Gastroesophageal sphincter (tissue), 4 donors: ENCODE measurements around the gene CEMIP. TPM values are rescaled to one million over a fixed set of nuclear protein-coding genes. Genes with fewer than 3 reads are reported as not detected.

Experiments used
- ATAC-seq: fragments of 150-250 bp; one replicate; pipeline ENCODE4 v1.9.1; 2016; ENCODE audit warnings: mild to moderate bottlenecking, moderate library complexity
- H3K27ac ChIP-seq, 4 donors: fragments of 200-600 bp; sonication (generic) in 3 of 4; 1 replicate in 3 of 4; 2 replicates in 1 of 4; pipeline ENCODE4 v1.5.1; 2016 to 2019
- H3K27me3 ChIP-seq: fragments of 200-600 bp; sonication (generic); one replicate; pipeline ENCODE4 v1.5.1; 2019
- H3K36me3 ChIP-seq, 2 donors: fragments of 200-600 bp; sonication (generic); one replicate each; pipeline ENCODE4 v1.5.1; 2019; ENCODE audit warnings: control low read depth in 1 of 2
- H3K4me1 ChIP-seq, 3 donors: fragments of 200-600 bp; sonication (generic); 1 replicate in 2 of 3; 2 replicates in 1 of 3; pipeline ENCODE4 v1.5.1; 2016 to 2019; ENCODE audit warnings: control low read depth in 2 of 3
- H3K4me3 ChIP-seq, 2 donors: fragments of 200-600 bp; sonication (generic); one replicate each; pipeline ENCODE4 v1.5.1; 2019; ENCODE audit warnings: mild to moderate bottlenecking in 1 of 2, moderate library complexity in 1 of 2
- H3K9me3 ChIP-seq, 3 donors: fragments of 200-600 bp; sonication (generic); one replicate each; pipeline ENCODE4 v1.5.1; 2017 to 2019; ENCODE audit warnings: control low read depth in 2 of 3
- EP300 ChIP-seq: sonication (generic); formaldehyde crosslinking; IDR thresholded peaks from one replicate; pipeline ENCODE4 v1.6.1; 2017; ENCODE audit warnings: antibody characterized with exemption, mild to moderate bottlenecking
- POLR2A ChIP-seq, 2 donors: fragments of 450-650 bp; IDR thresholded peaks; one replicate each; pipeline ENCODE4 v1.6.1; 2017; ENCODE audit warnings: antibody characterized with exemption in 2 of 2, mild to moderate bottlenecking in 2 of 2, moderate library complexity in 1 of 2
- POLR2AphosphoS5 ChIP-seq: sonication (generic); formaldehyde crosslinking; IDR thresholded peaks from one replicate; pipeline ENCODE4 v1.6.1; 2017; ENCODE audit warnings: antibody characterized with exemption
- WGBS, 2 donors: methylation state at CpG; one replicate each; pipeline ENCODE4 v1.1.5; 2018; ENCODE audit warnings: low coverage in 1 of 2; 5-methylcytosine and 5-hydroxymethylcytosine counted together
- total RNA-seq, 4 donors: library from RNA; depleted of rRNA; stranded (reverse); fragments of >200 nt; gene quantifications; one replicate each; pipeline ENCODE4 v1.1.0, GENCODE V29; 2016
- TF ChIP-seq, protein P1 (sequence below), 4 experiments: fragments of 200-600 bp in 2 of 4; fragments of 450-650 bp in 2 of 4; sonication (generic) in 1 of 4; IDR thresholded peaks; one replicate each; pipeline ENCODE4 v1.5.1; 2017 to 2019; ENCODE audit warnings: antibody characterized with exemption in 4 of 4, mild to moderate bottlenecking in 2 of 4, moderate library complexity in 2 of 4

Gene CEMIP
- total RNA-seq, 4 donors from 2014 or later, result 0.35 to 0.54 TPM; not detected in 2

GRCh38 chr15:80764535-80764934, 14.6 kb upstream of the CEMIP start:
- Histone ChIP-seq H3K4me1 (no peaks in the 10 kb centered on the region), H3K9me3 (no peaks in the 10 kb centered on the region), H3K4me3 (no peak overlapping the region), H3K27me3 (no peaks in the 10 kb centered on the region), H3K27ac (no peak overlapping the region), H3K36me3 (no peaks in the 10 kb centered on the region)
- no peak for ATAC-seq
- 60 to 100% methylated on average over 1 to 2 of the region's 3 CpGs for WGBS, 2 donors
- no peak for TF ChIP-seq POLR2AphosphoS5
- TF ChIP-seq EP300, result no peak
- TF ChIP-seq POLR2A (IDR thresholded peaks at IDR 0.05), result no peak
- TF ChIP-seq, protein P1, sequence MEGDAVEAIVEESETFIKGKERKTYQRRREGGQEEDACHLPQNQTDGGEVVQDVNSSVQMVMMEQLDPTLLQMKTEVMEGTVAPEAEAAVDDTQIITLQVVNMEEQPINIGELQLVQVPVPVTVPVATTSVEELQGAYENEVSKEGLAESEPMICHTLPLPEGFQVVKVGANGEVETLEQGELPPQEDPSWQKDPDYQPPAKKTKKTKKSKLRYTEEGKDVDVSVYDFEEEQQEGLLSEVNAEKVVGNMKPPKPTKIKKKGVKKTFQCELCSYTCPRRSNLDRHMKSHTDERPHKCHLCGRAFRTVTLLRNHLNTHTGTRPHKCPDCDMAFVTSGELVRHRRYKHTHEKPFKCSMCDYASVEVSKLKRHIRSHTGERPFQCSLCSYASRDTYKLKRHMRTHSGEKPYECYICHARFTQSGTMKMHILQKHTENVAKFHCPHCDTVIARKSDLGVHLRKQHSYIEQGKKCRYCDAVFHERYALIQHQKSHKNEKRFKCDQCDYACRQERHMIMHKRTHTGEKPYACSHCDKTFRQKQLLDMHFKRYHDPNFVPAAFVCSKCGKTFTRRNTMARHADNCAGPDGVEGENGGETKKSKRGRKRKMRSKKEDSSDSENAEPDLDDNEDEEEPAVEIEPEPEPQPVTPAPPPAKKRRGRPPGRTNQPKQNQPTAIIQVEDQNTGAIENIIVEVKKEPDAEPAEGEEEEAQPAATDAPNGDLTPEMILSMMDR (IDR thresholded peaks at IDR 0.05), result no peak

- TF ChIP-seq EP300 (no peak), POLR2AphosphoS5 (no peak), POLR2A (IDR thresholded peaks at IDR 0.05) (no peak)
- TF ChIP-seq, protein P1 (IDR thresholded peaks at IDR 0.05), result no peak
- Histone ChIP-seq H3K4me3 (no peak overlapping the region), H3K9me3 (no peaks in the 10 kb centered on the region), H3K36me3 (no peaks in the 10 kb centered on the region), H3K27me3 (no peaks in the 10 kb centered on the region), H3K27ac (no peak overlapping the region), H3K4me1 (no peaks in the 10 kb centered on the region)
- ATAC-seq, result no peak
- WGBS, 2 donors, result 88 to 91% methylated on average over 1 to 2 of the region's 3 CpGs
Observed at GRCh38 chr15:80766275-80766674, 12.9 kb upstream of the CEMIP start.

DNA sequence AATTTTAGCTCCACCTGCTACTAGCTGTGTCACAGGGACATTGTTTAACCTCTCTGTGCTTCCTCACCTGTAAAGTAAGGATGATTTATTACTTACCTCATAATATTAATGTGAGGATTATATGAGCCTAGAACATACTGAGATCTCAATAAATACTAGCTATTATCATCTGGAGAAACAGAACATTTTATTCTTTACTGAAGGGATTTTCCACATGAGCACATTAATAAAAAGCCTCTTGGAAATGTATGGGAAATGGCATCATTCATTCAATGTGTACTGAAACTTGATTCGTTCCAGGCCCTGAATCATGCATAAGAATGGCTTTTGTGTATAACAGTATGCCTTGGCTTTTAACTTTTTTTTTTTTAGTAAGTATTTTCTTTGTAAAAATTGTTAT, 11.0 kb upstream of the CEMIP start:
- no peak overlapping the region for H3K27ac ChIP-seq
- TF ChIP-seq POLR2A (IDR thresholded peaks at IDR 0.05), result no peak
- TF ChIP-seq POLR2AphosphoS5, result no peak
- no peak for TF ChIP-seq EP300
- TF ChIP-seq, protein P1 (IDR thresholded peaks at IDR 0.05), result no peak
- 65% methylated on average over 1 of the region's 1 CpG; no CpG with 5 or more reads in 1 of the 2 donors for WGBS, 2 donors

GRCh38 chr15:80769153-80769828, 9.9 kb upstream of the CEMIP start:
- H3K4me1 ChIP-seq, result no peaks in the 10 kb centered on the region
- no peaks in the 10 kb centered on the region for H3K36me3 ChIP-seq
- no peaks in the 10 kb centered on the region for H3K27me3 ChIP-seq
- ATAC-seq, result no peak
- H3K27ac ChIP-seq, result no peak overlapping the region
- no peak overlapping the region for H3K4me3 ChIP-seq
- TF ChIP-seq EP300, result no peak
- no peak for TF ChIP-seq POLR2A (IDR thresholded peaks at IDR 0.05)
- no peak for TF ChIP-seq POLR2AphosphoS5
- TF ChIP-seq, protein P1 (IDR thresholded peaks at IDR 0.05), result no peak
- no peaks in the 10 kb centered on the region for H3K9me3 ChIP-seq
- 82 to 83% methylated on average over 4 to 7 of the region's 7 CpGs for WGBS, 2 donors

More for the DNA sequence above, 11.0 kb upstream of the CEMIP start:
- Histone ChIP-seq H3K4me3 (no peak overlapping the region), H3K9me3 (no peaks in the 10 kb centered on the region), H3K4me1 (no peaks in the 10 kb centered on the region), H3K27me3 (no peaks in the 10 kb centered on the region), H3K36me3 (no peaks in the 10 kb centered on the region)
- no peak for ATAC-seq
